Ectodermal cell (in vitro differentiated cells): Measurements from ENCODE around the gene AIDA.
A peak's percentile ranks its signal among the peaks of the same experiment; 100 is the strongest.

ENCODE experiments used
- H3K27ac ChIP-seq: 2 replicates; pipeline ENCODE4 v1.7.0; 2013; ENCODE audit warnings: mild to moderate bottlenecking, low read depth, low read length; ENCODE audit not compliant: insufficient read depth, poor library complexity, severe bottlenecking
- H3K27me3 ChIP-seq: 2 replicates; pipeline ENCODE4 v1.7.0; 2013; ENCODE audit warnings: mild to moderate bottlenecking, low read length; ENCODE audit not compliant: insufficient read depth, control insufficient read depth, poor library complexity, severe bottlenecking
- H3K36me3 ChIP-seq: one replicate; pipeline ENCODE4 v1.7.0; 2013; ENCODE audit warnings: low read length; ENCODE audit not compliant: control insufficient read depth, insufficient read depth
- H3K4me1 ChIP-seq: one replicate; pipeline ENCODE4 v1.7.0; 2013; ENCODE audit warnings: low read length; ENCODE audit not compliant: control insufficient read depth, insufficient read depth
- H3K4me3 ChIP-seq: 2 replicates; pipeline ENCODE4 v1.7.0; 2013; ENCODE audit warnings: low read depth, low read length, control low read depth; ENCODE audit not compliant: insufficient read depth
- H3K9me3 ChIP-seq: 2 replicates; pipeline ENCODE4 v1.7.0; 2013; ENCODE audit warnings: mild to moderate bottlenecking, low read length, moderate library complexity; ENCODE audit not compliant: control insufficient read depth
- WGBS, 2 experiments: methylation state at CpG; one replicate each; pipeline ENCODE4 v1.1.7; 2013; ENCODE audit warnings: missing lambda C conversion rate in 2 of 2; 5-methylcytosine and 5-hydroxymethylcytosine counted together

Gene AIDA

DNA sequence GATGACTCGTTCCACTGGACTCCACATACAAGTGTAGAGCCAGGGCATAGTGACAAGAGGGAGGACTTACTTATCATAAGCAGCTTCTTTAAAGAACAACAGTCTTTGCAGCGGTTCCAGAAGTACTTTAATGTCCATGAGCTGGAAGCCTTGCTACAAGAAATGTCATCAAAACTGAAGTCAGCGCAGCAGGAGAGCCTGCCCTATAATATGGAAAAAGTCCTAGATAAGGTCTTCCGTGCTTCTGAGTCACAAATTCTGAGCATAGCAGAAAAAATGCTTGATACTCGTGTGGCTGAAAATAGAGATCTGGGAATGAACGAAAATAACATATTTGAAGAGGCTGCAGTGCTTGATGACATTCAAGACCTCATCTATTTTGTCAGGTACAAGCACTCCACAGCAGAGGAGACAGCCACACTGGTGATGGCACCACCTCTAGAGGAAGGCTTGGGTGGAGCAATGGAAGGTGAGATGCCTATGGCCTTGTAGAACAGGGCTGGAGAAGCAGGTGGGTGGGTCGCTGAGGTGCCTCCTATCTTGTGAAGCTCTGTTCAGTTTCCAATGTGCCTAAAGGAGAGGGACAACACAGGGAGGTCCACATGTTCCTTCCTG lies 82.3 kb downstream of the AIDA start:
- 92 to 94% methylated on average over 7 of the region's 7 CpGs for WGBS, 2 experiments
- Histone ChIP-seq H3K27ac (no peak overlapping the region), H3K4me3 (no peak overlapping the region), H3K4me1 (no peaks in the 10 kb centered on the region), H3K27me3 (no peaks in the 10 kb centered on the region), H3K36me3 (peaks cover 34% of the 10 kb centered on the region), H3K9me3 (no peaks in the 10 kb centered on the region)

DNA sequence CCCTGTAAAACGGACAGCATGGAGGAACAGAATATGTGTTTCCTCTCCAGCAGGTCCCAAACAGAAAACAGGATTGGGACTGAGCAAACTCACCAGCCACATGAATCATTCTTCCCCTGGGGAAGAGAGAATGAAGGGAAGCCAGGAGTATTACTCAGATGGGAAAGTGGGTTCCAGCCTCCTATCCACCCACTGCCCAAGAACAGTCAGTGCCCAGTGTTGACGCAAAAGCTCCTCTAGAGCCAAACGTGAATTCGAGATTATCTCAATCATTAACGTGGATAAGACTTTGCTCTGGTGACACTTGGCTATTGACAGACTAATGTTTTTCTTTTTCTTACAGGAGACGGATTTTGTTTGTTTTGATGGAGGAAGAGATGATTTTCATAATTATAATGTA lies 85.1 kb downstream of the AIDA start:
- H3K36me3 ChIP-seq, result peaks cover 27% of the 10 kb centered on the region

DNA sequence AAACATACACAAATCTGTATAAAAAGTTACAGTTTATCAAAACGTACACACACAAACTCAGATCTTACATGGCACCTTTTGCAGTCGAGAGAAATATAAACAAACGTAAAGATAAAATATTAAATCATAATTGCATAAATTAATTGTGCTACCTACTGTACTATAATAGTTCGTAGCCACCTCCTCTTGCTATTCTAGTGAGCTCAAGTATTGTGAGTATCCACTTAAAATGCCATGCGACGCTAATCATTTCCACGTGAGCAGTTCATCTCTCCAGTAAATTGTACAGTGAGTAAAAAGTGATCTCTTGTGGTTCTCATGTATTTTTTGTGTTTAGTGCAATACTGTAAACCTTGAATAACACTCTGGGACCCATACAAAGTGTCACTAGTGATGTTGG lies 88.1 kb downstream of the AIDA start:
- Histone ChIP-seq H3K4me1 (peaks cover 8% of the 10 kb centered on the region), H3K9me3 (no peaks in the 10 kb centered on the region), H3K27me3 (no peaks in the 10 kb centered on the region), H3K36me3 (peaks cover 10% of the 10 kb centered on the region), H3K4me3 (no peak overlapping the region), H3K27ac (no peak overlapping the region)
- 91 to 97% methylated on average over 4 to 7 of the region's 7 CpGs for WGBS, 2 experiments

More for the DNA sequence above, 85.1 kb downstream of the AIDA start:
- Histone ChIP-seq H3K9me3 (no peaks in the 10 kb centered on the region), H3K4me3 (no peak overlapping the region), H3K27me3 (no peaks in the 10 kb centered on the region), H3K27ac (no peak overlapping the region), H3K4me1 (no peaks in the 10 kb centered on the region)
- 93 to 95% methylated on average over 6 of the region's 6 CpGs for WGBS, 2 experiments

DNA sequence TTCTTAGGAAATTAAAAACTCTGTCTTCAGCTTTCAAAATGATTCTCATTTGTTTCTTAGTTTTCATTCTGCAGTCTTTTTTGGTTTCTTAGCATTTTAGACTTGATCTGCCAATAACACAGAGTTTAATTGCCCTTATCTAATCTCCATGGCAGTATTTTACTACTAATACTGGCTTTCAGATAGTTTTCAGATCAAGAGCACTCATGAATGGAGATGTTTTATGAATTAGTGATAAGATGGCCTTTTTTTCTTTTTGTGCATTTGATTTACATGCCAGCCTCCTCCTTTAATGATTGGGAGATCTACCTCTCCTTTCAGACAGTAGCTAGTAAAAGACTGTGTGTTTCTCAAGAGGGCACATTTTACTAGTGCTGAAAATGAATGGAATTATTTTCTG lies 88.8 kb downstream of the AIDA start:
- H3K36me3 ChIP-seq, result peaks cover 5% of the 10 kb centered on the region
- no peak overlapping the region for H3K4me3 ChIP-seq
- no peaks in the 10 kb centered on the region for H3K27me3 ChIP-seq
- no peak overlapping the region for H3K27ac ChIP-seq
- H3K4me1 ChIP-seq, result peaks cover 11% of the 10 kb centered on the region
- H3K9me3 ChIP-seq, result no peaks in the 10 kb centered on the region

DNA sequence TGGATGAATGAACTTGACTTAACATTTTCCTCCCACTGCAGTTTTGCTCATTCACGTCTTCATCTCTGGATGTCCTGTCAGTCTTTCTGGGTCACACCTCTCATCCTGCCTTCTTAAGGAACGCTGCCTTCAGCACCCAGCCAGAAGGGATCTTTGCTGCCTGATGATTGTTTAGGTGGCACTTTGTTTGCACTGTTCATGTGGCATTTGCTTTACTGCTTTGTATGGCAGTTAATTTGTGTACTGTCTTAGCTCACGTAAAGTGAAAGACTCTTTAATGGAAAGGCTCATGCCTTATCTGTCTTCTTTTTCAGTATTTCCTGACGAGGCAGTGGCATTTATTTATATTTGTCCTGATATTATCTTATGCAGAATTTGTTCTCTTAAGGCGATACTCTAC lies 89.5 kb downstream of the AIDA start:
- 94 to 97% methylated on average over 3 to 5 of the region's 5 CpGs for WGBS, 2 experiments
- Histone ChIP-seq H3K9me3 (no peaks in the 10 kb centered on the region), H3K4me3 (no peak overlapping the region), H3K27me3 (no peaks in the 10 kb centered on the region), H3K36me3 (peaks cover 3% of the 10 kb centered on the region), H3K27ac (no peak overlapping the region), H3K4me1 (peaks cover 11% of the 10 kb centered on the region)

DNA sequence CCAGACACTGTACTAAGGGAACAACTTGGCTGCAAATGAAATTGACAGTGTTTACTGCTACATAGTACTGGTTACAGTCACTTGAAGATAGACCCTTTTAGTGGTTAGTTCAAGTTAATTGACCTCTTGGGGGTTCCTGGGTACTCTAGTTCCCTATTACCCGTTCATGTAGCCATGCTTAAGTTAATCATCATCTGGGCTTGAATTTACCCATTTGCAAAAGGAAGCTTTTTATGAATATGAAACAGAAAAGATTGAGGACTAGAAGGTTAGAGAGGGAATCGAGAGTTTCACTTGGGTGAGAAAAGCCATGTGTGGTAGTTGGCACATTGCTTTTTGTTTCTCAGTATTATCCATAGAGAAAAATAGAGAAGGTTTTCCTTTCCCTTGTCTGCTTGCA lies 91.7 kb downstream of the AIDA start:
- H3K4me1 ChIP-seq, result peaks cover 11% of the 10 kb centered on the region
- 94 to 96% methylated on average over 2 of the region's 2 CpGs for WGBS, 2 experiments
- H3K36me3 ChIP-seq, result peaks cover 3% of the 10 kb centered on the region
- H3K27me3 ChIP-seq, result peaks cover 13% of the 10 kb centered on the region
- H3K9me3 ChIP-seq, result no peaks in the 10 kb centered on the region
- H3K4me3 ChIP-seq, result no peak overlapping the region
- no peak overlapping the region for H3K27ac ChIP-seq

DNA sequence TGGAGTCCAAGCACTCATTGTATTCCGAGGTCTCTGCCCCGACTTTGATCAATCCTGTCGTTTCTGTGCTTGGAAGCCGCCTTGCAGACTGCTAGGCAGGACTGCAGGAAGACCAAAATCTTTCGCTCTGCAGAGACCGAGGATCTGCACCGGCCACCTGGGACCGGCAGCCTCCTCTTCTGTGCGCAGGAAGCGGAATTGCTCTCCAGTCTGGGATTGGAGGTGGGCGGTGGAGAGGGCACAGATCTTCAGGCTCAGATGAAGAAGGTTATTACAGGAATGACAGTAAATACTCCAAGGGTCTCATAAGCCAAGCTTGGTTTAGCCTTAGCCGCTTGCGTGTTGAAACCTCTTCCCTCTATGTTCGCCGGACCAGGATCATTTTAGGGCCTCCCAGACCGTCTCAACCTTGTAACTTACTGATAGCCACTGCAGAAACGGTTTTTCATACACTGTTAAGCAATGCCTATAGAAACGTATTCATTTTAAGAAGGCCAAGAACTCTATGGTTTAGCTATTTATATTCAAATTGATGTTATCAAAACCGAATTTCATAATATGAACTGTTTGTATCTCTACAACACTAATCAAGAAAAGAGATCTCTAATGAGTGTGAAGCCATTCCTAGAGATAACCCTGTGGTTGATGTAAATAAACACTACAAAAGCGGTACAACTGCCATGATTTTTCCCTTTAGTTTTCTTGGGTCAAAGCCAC lies 93.3 kb downstream of the AIDA start:
- 15 to 22% methylated on average over 19 to 20 of the region's 20 CpGs for WGBS, 2 experiments
- Histone ChIP-seq H3K27ac (no peak overlapping the region), H3K4me1 (peaks cover 11% of the 10 kb centered on the region), H3K36me3 (peaks cover 3% of the 10 kb centered on the region), H3K4me3 (peak overlapping the region; percentile 86), H3K27me3 (peaks cover 17% of the 10 kb centered on the region), H3K9me3 (no peaks in the 10 kb centered on the region)
